SH-SY5Y (cell line): ENCODE data around the gene VSX1.

Experiments used
- GATA2 ChIP-seq: IDR thresholded peaks from 2 replicates; pipeline ENCODE4 v1.6.1; 2011; ENCODE audit warnings: mild to moderate bottlenecking, low read depth, low read length
- GATA3 ChIP-seq: IDR thresholded peaks from 2 replicates; pipeline ENCODE4 v1.6.1; 2011; ENCODE audit warnings: low read depth, mild to moderate bottlenecking, low read length, moderate library complexity

VSX1 gene

GRCh38 chr20:25038591-25039015, 43.3 kb downstream of the VSX1 start:
- no peak for TF ChIP-seq GATA3
- TF ChIP-seq GATA2 = no peak

GRCh38 chr20:25038103-25038410, 43.9 kb downstream of the VSX1 start:
- no peak for TF ChIP-seq GATA2
- no peak for TF ChIP-seq GATA3

- no peak for TF ChIP-seq GATA3
- TF ChIP-seq GATA2 = no peak
These were observed 44.4 kb downstream of the VSX1 start for GRCh38 chr20:25037288-25038102.

GRCh38 chr20:25036331-25036936, 45.5 kb downstream of the VSX1 start:
- TF ChIP-seq GATA3 = no peak
- no peak for TF ChIP-seq GATA2

GRCh38 chr20:25035921-25036320, 46.0 kb downstream of the VSX1 start:
- no peak for TF ChIP-seq GATA3
- TF ChIP-seq GATA2 = no peak

- no peak for TF ChIP-seq GATA2
- no peak for TF ChIP-seq GATA3
These were observed 48.0 kb downstream of the VSX1 start for GRCh38 chr20:25033924-25034300.

- TF ChIP-seq GATA2 (no peak; the same call in 1 of the 2 replicates), GATA3 (no peak)
These were observed 48.5 kb downstream of the VSX1 start for GRCh38 chr20:25033265-25033923.

GRCh38 chr20:25032478-25033264, 49.3 kb downstream of the VSX1 start:
- no peak for TF ChIP-seq GATA3
- TF ChIP-seq GATA2 = no peak

- TF ChIP-seq GATA2 (no peak), GATA3 (no peak)
These were observed 49.9 kb downstream of the VSX1 start for GRCh38 chr20:25032065-25032477.

- no peak for TF ChIP-seq GATA3
- TF ChIP-seq GATA2 = no peak
These were observed 50.7 kb downstream of the VSX1 start for GRCh38 chr20:25031241-25031640.

- TF ChIP-seq GATA2 (no peak), GATA3 (no peak)
These were observed 51.2 kb downstream of the VSX1 start for GRCh38 chr20:25030649-25031207.

GRCh38 chr20:25030007-25030648, 51.8 kb downstream of the VSX1 start:
- TF ChIP-seq GATA2 = no peak

- TF ChIP-seq GATA2 (no peak), GATA3 (no peak)
These were observed 55.8 kb downstream of the VSX1 start for GRCh38 chr20:25025986-25026605.
